Measurements from ENCODE around the gene SELENOV.
A peak's percentile ranks its signal among the peaks of the same experiment; 100 is the strongest.

The SELENOV gene

GRCh38 chr19:39502640-39503417 lies 12.1 kb upstream of the SELENOV start:
- peaks cover 48% of the 10 kb centered on the region for H3K27me3 Mint-ChIP-seq
- H3K4me3 Mint-ChIP-seq = peak overlapping the region; percentile 36
- no peaks in the 10 kb centered on the region for H3K36me3 Mint-ChIP-seq
- peaks cover 38% of the 10 kb centered on the region for H3K4me1 Mint-ChIP-seq
- H3K9me3 Mint-ChIP-seq = no peaks in the 10 kb centered on the region
- no peak overlapping the region for H3K27ac Mint-ChIP-seq

DNA sequence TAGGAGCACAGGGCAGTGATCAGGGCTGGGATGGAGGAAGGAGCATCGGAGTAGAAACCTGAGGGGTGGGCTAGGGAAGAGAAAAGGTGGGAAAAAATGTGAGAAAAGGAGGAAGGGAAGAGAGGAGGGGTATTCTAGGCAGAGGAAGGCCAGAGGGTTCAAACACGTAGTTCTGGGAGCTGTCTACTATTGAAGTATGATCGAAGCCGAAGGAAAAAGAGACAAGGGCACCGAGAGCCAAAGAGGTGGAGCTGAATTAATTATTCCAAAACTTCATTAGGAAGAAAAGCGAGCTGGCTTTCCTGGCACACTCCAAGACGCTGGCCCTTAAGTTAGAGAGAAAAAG lies 8.4 kb upstream of the SELENOV start:
- H3K4me3 Mint-ChIP-seq = peak overlapping the region; percentile 24
- peaks cover 2% of the 10 kb centered on the region for H3K36me3 Mint-ChIP-seq
- H3K27me3 Mint-ChIP-seq = peaks cover 36% of the 10 kb centered on the region
- peaks cover 27% of the 10 kb centered on the region for H3K4me1 Mint-ChIP-seq
- no peak overlapping the region for H3K27ac Mint-ChIP-seq
- H3K9me3 Mint-ChIP-seq = no peaks in the 10 kb centered on the region

- Mint-ChIP-seq H3K36me3 (peaks cover 2% of the 10 kb centered on the region), H3K27me3 (peaks cover 35% of the 10 kb centered on the region), H3K4me3 (peak overlapping the region; percentile 81), H3K9me3 (no peaks in the 10 kb centered on the region), H3K27ac (no peak overlapping the region), H3K4me1 (peaks cover 27% of the 10 kb centered on the region)
Measured at GRCh38 chr19:39506944-39507714, 7.8 kb upstream of the SELENOV start.

DNA sequence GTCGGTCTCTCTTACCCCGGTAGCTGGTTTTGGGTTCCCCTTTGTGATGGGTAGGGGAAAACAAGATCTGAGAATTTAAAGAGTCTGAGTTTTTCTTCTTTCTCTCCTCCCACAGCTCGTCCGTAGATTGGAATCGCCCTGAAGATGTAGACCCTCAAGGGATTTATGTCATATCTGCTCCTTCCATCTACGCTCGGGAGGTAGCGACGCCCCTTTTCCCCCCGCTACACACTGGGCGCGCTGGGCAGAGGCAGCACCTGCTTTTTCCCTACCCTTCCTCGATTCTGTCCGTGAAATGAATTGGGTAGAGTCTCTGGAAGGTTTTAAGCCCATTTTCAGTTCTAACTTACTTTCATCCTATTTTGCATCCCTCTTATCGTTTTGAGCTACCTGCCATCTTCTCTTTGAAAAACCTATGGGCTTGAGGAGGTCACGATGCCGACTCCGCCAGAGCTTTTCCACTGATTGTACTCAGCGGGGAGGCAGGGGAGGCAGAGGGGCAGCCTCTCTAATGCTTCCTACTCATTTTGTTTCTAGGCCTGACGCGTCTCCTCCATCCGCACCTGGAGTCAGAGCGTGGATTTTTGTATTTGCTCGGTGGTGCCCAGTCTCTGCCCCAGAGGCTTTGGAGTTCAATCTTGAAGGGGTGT lies 7.1 kb upstream of the SELENOV start:
- H3K36me3 Mint-ChIP-seq = peaks cover 2% of the 10 kb centered on the region
- peaks cover 27% of the 10 kb centered on the region for H3K4me1 Mint-ChIP-seq
- H3K4me3 Mint-ChIP-seq = peak overlapping the region; percentile 81
- no peak overlapping the region for H3K27ac Mint-ChIP-seq
- peaks cover 35% of the 10 kb centered on the region for H3K27me3 Mint-ChIP-seq
- no peaks in the 10 kb centered on the region for H3K9me3 Mint-ChIP-seq

DNA sequence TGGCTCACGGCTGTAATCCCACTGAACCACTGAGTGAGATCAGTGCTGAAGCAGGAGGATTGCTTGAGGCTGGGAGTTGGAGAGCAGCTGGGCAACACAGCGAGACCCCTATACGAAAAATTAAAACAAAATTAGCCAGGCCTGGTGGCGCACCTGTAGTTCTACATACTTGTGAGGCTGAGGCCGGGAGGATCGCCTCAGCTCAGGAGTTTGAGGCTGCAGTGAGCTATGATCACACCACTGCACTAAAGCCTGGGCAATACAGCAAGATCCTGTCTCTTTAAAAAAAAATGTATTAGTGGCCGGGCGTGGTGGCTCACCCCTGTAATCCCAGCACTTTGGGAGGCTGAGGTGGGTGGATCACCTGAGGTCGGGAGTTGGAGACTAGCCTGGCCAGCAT lies 6.3 kb upstream of the SELENOV start:
- H3K27ac Mint-ChIP-seq = no peak overlapping the region
- no peak overlapping the region for H3K4me3 Mint-ChIP-seq
- H3K9me3 Mint-ChIP-seq = no peaks in the 10 kb centered on the region
- peaks cover 20% of the 10 kb centered on the region for H3K4me1 Mint-ChIP-seq
- peaks cover 39% of the 10 kb centered on the region for H3K27me3 Mint-ChIP-seq
- peaks cover 2% of the 10 kb centered on the region for H3K36me3 Mint-ChIP-seq

GRCh38 chr19:39509233-39509632 lies 5.7 kb upstream of the SELENOV start:
- no peak overlapping the region for H3K4me3 Mint-ChIP-seq
- peaks cover 37% of the 10 kb centered on the region for H3K27me3 Mint-ChIP-seq
- no peak overlapping the region for H3K27ac Mint-ChIP-seq
- H3K36me3 Mint-ChIP-seq = peaks cover 2% of the 10 kb centered on the region
- H3K9me3 Mint-ChIP-seq = no peaks in the 10 kb centered on the region
- H3K4me1 Mint-ChIP-seq = peaks cover 16% of the 10 kb centered on the region

- Mint-ChIP-seq H3K4me1 (peaks cover 17% of the 10 kb centered on the region), H3K36me3 (peaks cover 3% of the 10 kb centered on the region), H3K9me3 (no peaks in the 10 kb centered on the region), H3K4me3 (no peak overlapping the region), H3K27ac (no peak overlapping the region), H3K27me3 (peaks cover 32% of the 10 kb centered on the region)
Measured at GRCh38 chr19:39512988-39513387, 2.0 kb upstream of the SELENOV start.

DNA sequence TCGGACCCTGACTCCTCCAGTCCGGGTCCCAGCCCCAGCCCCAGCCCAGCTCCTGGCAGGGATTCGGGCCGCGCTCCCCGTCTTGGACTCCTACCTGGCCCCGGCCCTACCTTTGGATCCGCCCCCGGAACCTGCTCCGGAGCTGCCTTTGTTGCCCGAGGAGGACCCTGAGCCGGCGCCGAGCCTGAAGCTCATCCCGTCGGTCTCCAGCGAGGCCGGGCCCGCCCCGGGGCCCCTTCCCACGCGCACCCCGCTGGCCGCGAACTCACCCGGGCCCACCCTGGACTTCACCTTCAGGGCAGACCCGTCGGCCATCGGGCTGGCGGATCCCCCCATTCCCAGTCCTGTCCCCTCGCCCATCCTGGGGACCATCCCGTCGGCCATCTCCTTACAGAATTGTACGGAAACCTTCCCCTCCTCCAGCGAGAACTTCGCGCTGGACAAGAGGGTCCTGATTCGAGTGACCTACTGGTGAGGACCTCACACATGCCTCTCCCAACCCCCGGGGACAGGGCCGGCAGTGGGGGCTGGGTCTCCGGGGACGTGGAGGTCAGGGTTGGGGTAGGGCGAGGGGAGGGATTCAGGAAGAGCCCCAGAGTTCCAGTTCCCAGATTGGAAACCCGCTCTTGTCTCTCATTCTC lies 732 bp downstream of the SELENOV start:
- H3K27ac Mint-ChIP-seq = no peak overlapping the region
- peak overlapping the region; percentile 87 for H3K4me3 Mint-ChIP-seq
- H3K9me3 Mint-ChIP-seq = no peaks in the 10 kb centered on the region
- H3K4me1 Mint-ChIP-seq = peaks cover 14% of the 10 kb centered on the region
- H3K27me3 Mint-ChIP-seq = peaks cover 24% of the 10 kb centered on the region
- H3K36me3 Mint-ChIP-seq = peaks cover 1% of the 10 kb centered on the region

- Mint-ChIP-seq H3K27ac (no peak overlapping the region), H3K27me3 (peaks cover 24% of the 10 kb centered on the region), H3K36me3 (peaks cover 1% of the 10 kb centered on the region), H3K9me3 (no peaks in the 10 kb centered on the region), H3K4me1 (peaks cover 14% of the 10 kb centered on the region), H3K4me3 (peak overlapping the region; percentile 79)
Measured at GRCh38 chr19:39516270-39516669, 1.3 kb downstream of the SELENOV start.

GRCh38 chr19:39517432-39517831 lies 2.5 kb downstream of the SELENOV start:
- Mint-ChIP-seq H3K27me3 (peaks cover 24% of the 10 kb centered on the region), H3K36me3 (peaks cover 1% of the 10 kb centered on the region), H3K4me1 (peaks cover 14% of the 10 kb centered on the region), H3K9me3 (no peaks in the 10 kb centered on the region), H3K27ac (no peak overlapping the region), H3K4me3 (no peak overlapping the region)

- H3K27me3 Mint-ChIP-seq = peaks cover 21% of the 10 kb centered on the region
- H3K27ac Mint-ChIP-seq = no peak overlapping the region
- peaks cover 14% of the 10 kb centered on the region for H3K4me1 Mint-ChIP-seq
- no peak overlapping the region for H3K4me3 Mint-ChIP-seq
- no peaks in the 10 kb centered on the region for H3K9me3 Mint-ChIP-seq
- H3K36me3 Mint-ChIP-seq = peaks cover 1% of the 10 kb centered on the region
Measured at GRCh38 chr19:39518458-39518857, 3.5 kb downstream of the SELENOV start.

DNA sequence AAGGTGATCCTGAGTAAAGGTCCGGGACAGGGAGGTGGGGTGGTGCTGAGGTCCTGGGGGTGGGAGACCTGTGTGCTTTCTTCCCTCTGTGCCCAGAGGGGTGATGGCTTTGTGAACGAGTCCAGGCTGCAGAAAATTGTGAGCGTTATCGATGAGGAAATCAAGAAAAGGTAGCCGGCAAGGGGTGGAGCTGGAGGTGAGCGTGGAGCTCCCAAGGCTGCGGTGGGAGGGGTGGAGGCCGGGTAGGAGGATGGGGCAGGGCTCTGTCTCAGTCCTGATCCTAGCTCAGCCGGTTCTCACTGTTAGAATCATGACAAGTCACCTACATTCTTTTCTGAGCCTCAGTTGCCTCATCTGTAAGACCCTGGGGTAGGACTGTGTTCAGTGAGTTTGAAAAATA lies 4.0 kb downstream of the SELENOV start:
- Mint-ChIP-seq H3K27ac (peak overlapping the region; percentile 62), H3K4me3 (no peak overlapping the region), H3K9me3 (no peaks in the 10 kb centered on the region), H3K27me3 (peaks cover 16% of the 10 kb centered on the region), H3K4me1 (peaks cover 14% of the 10 kb centered on the region), H3K36me3 (peaks cover 1% of the 10 kb centered on the region)

DNA sequence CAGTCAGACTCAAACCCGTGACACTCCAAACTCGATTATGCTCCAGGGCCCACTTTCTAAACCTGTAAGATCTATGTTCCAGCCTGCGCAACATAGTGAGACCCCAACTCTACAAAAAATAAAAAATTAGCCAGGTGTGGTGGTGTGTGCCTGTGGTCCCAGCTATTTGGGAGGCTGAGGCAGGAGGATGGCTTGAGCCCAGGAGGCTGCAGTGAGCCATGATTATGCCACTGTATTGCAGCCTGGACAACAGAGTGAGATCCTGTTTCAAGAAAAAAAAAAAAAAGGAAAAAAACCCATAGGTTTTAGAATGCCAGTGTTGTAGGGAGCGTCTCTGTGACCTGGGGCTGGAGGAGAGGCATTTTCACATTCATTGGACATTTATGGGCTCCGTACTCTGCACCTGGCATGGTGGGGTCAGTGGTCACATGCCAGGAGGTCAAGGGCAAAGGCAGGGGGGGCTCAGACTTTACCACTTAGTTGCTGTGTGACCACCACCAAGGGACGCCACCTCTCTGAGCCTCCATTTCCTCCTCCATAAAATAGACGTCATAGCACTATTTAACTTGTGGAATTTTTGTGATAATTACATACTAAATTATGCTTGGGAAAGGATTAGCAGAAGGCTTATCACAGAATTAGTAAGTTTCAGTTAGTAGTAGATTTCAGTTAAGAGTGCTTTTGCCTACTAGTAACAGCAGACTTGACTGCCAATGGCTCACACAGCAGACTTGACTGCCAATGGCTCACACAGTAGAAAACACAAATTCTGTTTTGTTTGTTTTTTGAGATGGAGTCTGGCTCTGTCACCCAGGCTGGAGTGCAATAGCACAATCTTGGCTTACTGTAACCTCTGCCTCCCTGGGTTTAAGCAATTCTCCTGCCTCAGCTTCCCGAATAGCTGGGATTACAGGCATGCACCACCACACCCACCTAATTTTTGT lies 5.9 kb downstream of the SELENOV start:
- Mint-ChIP-seq H3K4me3 (no peak overlapping the region), H3K27ac (no peak overlapping the region), H3K36me3 (no peaks in the 10 kb centered on the region), H3K4me1 (peaks cover 7% of the 10 kb centered on the region), H3K27me3 (peaks cover 9% of the 10 kb centered on the region), H3K9me3 (no peaks in the 10 kb centered on the region)

- Mint-ChIP-seq H3K27me3 (no peaks in the 10 kb centered on the region), H3K4me1 (peaks cover 6% of the 10 kb centered on the region), H3K36me3 (peaks cover 4% of the 10 kb centered on the region), H3K9me3 (no peaks in the 10 kb centered on the region), H3K4me3 (no peak overlapping the region), H3K27ac (no peak overlapping the region)
Measured at GRCh38 chr19:39524495-39524894, 9.6 kb downstream of the SELENOV start.

DNA sequence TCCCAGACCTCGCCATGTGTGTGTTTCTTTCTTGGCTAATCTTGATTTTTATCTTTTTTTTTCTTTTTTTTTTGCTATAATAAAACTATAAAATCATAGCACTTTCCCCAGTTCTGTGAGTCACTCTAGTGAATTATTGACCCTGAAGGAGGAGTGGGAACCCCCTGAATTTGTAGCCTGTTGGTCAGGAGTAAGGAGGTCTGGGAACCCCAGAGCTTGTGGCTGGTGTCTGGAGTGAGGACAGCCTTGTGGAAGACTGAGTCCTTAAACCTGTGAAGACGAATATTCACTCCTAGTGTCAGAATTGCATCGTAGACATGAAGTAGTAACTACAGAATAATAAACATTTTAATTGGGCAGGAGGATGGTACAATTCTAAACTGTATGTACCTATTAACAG lies 10.3 kb downstream of the SELENOV start:
- Mint-ChIP-seq H3K27me3 (no peaks in the 10 kb centered on the region), H3K27ac (no peak overlapping the region), H3K4me1 (peaks cover 6% of the 10 kb centered on the region), H3K36me3 (peaks cover 4% of the 10 kb centered on the region), H3K9me3 (no peaks in the 10 kb centered on the region), H3K4me3 (no peak overlapping the region)
